HG03064 (cell line): ENCODE data around the gene PRKG1.

Experiments
- ATAC-seq: cut with Tn5 transposase; IDR thresholded peaks from one replicate; pipeline ENCODE4 v1.9.1; 2021; ENCODE audit warnings: low read depth; ENCODE audit not compliant: unreplicated experiment

Gene PRKG1

DNA sequence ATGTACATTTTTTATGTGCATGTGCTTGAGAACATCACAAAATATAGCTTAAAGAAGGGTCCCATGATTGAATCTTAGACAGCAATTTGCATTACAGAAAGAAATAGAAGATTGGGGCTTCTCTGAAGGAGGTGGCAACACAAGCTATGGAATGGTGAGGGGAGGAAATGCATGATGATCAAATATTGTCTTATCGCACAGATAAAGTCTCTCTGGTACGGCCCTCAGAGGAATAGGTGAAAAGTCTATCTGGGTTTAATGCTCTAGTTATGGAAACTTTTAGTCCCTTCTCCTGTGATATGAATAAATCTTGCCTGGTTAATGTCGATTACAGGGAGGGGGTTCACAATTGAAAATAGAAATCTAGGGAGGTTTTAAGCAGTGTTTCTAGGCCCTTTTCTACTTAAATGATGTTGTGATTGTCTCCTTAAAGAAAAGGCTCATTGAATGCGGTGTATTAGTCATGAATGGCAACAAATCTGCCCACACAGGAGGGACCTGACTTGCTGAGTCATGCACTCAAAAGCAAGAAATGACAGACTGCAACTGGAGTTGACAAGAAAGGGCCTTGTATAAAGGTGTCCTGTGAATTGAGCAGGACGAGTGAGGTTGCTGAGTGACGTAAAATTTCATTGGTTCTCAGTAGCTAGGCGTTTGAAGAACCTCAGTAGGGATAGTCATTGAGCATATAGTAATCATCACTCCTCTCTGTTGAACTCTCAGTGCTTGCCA is 758.5 kb downstream of the PRKG1 start:
- peak; percentile 83 for ATAC-seq

DNA sequence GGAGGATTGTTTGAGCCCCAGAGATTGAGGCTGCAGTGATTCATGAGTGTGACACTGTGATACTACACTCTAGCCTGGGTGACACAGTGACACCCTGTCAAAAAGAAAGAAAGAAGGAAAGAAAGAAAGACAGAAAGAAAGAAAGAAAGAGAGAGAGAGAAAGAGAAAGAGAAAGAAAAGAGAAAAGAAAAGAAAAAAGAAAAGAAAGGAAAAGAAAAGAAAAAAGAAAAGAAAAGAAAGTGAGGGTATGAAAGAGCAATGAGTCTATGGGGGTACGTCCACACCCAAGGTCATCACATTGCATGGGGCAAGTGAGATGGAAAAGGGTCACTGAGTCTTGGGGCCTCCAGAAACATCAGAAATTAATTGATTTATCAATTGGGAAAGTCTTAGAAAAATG is 760.3 kb downstream of the PRKG1 start:
- no peak for ATAC-seq

DNA sequence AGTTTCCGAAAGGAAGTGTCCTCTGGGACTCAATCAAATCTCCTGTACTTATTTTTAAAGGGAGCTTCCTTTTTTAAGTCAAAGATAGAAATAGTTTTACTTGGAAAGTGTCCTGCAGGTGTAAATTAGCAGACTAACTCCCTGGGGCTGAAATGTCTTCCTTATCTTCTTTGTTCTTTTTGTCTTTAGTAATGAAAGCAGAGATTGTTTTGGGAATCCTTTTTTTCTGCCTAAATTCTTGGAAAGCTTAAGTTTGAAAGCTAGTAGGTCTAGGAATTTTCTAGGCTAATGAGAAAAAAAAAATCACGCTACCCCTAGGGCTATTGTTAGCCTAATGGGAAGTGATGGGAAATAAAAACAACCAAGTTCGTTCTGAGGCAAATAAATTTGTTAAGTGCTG is 764.2 kb downstream of the PRKG1 start:
- ATAC-seq = no peak

DNA sequence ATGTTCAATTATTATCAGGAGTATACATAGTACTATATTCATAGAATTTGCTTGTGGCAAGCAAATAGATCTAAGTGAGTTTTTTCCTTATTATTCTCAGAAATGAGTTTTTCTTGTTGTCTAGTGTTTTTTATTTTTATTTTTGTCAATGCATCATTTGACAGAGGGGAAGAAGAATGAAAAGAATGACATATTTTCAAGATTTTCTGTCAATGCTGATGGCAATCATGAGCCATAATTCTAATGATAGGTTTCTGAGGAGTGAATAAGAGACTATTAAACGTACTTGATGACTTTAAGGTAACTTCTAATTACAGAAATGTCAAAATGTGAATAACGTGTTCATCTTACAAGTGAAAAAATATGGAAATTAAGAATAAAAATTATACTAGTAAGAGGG is 769.7 kb downstream of the PRKG1 start:
- no peak for ATAC-seq

DNA sequence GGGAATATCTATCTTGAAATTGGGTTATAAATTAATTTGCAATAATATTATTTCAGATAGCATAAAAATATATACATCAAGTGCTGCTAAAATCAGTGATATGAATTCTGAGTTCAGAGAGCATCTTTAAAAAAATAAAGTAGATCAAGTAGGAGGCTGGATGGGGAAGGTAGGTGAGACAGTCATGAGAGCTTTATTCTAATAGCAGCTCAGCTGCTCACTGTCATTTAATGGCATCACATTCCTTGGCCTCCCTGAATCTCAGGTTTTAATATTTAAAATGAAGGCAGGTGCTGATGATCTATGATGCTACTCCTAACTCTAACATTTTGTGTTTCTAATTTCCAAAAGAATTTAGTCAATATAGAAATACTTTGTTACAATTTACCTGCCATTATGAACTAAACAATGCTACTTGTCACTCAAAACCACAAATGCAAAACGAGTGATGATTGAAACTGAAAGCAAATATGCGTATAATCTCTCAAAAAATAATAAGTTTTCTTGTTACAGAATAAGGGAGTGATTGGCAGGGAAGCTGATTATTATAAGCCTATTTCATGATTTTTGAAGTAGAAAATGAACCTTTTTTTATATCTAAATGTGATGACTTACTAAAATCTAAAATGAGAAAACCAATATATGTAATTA is 772.7 kb downstream of the PRKG1 start:
- ATAC-seq = no peak

DNA sequence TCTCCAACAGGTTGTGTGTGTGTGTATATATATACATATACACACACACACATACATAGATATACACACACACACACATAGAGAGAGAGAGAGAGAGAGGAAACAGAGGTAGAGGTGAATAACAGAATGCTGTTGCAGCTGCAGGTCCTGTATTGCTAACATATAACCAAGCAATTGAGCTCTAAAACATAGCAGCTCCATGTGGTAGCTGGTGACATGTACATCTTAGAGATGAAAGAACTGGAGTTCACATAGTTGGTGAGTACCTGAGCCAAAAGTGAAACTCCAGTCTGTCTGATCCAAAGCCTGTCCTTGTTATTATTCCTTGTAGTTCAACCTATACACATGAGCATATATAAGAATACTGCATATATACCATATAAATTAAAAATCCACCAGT is 778.0 kb downstream of the PRKG1 start:
- ATAC-seq = no peak

DNA sequence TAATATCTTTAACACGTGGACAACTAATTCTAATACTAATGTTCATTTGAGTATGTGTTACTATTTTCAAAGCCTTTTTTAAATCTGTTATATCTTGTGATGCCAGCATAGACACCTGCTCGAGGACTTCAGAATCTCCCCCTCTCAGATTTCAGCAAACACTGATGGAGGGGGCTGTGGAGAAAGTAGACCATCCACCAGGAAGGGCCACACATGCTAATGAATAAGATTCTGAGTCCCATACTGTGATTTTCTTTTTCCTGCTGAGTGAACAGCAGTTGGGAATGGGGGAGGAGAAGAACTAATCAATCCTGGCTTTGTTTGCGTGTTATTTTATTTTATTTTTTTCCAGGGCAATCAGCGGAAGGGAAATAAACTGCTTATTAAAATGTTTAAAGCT is 783.0 kb downstream of the PRKG1 start:
- ATAC-seq = no peak

DNA sequence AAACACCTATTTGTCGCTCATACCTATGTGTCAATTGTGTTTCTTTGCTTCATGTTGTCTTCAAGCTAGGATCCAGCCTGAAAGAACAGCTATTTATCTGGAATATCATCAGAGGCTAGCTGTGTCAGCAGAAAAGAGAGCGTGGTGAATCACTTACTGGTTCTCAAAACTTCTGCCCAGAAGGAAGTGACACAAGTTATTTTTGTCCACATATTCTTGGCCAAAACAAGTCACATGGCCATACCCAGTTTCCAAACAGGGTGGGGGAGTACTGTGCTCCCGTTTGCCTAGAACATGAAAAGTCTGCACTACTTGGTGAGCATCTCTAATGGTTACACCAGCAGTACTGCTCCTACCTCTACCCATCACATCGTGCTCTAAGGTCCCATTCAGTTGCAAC is 786.0 kb downstream of the PRKG1 start:
- peak; percentile 82 for ATAC-seq

DNA sequence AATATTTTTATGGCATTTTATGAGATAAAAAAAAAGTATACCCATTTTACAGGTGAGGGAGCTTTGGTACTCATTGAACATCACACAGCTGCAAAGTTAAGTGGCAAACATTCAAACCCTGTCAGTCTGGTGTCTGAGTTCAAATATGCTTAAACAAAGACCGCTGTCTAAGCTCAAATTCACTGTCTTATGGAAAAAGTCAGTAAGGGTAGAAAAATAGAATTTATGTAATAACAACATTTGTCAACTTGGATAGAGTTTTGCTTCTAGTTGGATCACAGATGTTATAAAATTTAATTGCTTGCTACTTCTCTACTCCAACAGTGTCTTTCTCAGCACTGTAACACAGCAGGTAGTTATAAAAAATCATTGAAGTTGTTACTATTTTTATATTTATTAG is 786.8 kb downstream of the PRKG1 start:
- ATAC-seq = no peak

DNA sequence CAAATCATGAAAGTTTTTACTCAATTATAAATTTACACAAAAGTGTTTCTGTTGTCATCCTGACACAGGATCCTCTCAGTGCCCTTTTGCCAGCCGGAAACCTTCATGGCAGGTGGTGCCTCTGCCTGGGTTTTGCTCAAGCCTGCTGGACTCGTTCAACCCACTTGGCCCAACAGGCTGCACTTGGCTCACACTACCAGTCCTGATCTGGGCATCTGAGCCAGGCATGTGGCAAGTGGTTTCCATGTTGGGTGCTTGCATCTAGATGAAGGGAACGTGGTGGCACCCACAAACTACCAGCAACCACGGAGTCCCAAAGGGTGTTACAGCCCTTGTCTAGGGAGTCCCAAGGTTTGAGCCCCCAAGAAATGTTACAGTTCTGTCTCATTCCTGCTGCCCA is 787.4 kb downstream of the PRKG1 start:
- ATAC-seq = no peak

DNA sequence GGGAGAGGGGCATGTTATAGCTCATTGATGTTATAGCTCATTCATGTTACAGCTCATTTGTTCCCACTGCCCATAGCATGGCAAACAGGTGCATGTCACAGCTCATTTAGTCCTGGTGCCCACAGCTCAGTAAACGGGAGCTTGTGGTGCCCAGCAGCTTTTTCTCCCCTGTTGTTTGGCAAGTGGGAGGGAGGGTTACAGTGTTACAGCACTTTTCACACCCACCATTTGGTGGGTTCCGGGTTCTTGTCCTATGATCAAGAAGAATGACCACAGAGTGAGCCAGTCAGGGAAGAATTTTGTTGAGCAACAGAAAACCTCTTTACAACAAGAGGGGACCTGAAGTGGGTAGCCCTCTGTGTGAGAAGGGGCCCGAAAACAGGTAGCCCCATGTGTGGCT is 787.9 kb downstream of the PRKG1 start:
- no peak for ATAC-seq

DNA sequence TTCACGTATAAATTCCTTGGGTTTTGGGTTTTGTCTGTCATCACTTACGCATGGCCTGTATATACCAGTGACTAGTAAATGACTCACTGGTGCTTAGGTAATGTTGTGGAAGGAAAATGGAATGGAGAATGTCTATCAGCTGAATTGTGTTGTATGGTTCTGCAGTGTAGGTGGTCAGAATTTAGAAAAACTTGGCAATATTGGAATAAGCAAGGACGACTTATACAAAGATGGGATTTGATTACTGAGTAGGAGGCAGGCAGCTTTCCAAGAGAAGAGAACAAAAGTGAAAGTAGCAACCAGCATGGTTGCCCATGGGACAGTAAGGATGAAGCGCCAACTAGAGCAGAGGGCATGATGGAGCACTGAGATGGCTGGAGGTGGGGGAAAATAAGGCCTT is 793.7 kb downstream of the PRKG1 start:
- no peak for ATAC-seq

DNA sequence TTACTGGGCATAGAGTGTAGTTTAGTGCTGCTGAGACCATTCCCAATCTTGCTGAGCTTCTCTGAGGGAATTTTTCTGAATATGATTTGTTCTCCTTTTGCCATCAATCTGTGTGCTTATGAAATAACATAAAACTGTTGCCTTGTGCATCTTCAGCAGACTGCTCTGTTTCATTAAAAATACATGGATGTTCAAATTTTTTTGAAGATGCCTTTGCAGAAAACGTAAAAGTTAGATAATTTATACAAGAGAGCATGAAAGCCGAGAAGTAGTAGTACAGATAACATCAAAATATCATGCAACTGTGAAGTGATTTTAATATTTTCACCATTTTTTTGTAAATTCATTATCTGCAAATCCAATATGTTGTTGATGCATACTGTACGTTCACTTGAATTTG is 799.8 kb downstream of the PRKG1 start:
- ATAC-seq = no peak

DNA sequence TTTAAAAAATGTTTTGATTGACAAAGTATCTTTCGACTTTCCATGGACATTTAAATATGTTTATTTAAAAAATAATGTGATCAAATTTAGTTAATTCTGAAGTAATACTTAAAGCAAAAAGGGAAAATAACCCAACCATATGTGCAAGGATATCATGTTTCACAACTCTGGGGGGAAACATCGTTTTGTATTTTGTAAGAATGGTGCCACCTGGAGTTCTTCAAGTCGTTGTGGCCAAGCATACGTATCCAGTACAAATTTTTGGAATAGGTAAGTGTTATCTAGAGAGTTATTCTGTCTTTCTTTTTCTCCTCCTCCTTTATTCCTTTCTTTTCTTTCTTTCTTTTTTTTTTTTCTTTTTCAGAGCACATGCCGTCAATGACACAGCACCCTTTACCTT is 801.3 kb downstream of the PRKG1 start:
- no peak for ATAC-seq

DNA sequence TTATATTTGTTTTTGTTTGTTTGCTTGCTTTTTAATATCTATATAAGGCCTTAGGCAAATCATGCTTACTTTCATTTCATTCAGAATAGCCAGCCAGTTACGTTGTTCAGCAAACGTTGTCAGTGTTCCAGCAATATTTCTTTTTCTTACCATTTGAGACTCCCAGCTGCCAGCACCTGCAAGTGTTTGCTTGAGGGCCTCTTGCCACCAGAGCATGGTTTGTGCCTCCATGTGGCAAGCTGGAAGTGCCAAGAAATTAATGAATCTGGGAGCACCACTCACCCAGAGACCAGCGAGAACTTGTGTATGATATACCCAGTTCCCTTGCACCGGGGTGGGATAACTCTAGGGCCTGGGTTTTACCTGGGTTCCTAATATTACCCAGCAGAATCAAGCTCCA is 802.2 kb downstream of the PRKG1 start:
- no peak for ATAC-seq

DNA sequence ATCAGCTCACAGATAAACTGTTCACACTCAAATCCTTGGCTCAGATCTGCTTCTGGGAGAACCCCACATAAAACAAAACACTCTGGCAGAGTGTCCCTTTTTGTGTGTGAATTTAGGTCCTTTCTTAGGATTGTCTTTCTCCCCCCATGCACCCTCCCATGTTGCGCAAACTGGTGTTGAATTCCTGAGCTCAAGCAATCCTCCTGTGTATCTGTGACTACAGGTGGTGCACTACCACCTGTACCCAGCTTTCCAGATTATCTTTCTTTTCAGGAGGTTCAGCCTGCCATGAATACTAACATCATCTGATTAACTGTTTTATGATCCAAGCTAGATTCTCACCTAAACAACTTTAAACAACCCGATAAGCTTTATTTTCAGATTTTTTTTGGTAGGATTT is 802.7 kb downstream of the PRKG1 start:
- no peak for ATAC-seq

DNA sequence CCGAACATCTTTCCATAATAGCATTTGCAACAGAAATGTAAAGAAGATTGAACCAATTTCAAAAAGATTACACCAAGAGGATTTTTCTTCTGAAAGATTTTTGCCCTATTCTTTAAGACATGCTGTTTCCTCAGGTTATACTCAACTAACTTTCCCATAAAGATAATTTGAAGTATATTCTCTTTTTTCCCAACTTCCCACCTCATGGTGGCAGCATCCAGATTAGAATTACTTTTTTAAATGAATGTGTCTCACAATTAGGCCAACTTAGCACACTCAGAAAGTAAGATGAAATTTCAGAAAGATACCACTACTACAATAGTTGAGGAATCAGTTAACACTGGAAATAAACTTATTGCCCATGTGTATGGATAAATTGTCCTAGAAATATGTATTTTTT is 803.3 kb downstream of the PRKG1 start:
- no peak for ATAC-seq

DNA sequence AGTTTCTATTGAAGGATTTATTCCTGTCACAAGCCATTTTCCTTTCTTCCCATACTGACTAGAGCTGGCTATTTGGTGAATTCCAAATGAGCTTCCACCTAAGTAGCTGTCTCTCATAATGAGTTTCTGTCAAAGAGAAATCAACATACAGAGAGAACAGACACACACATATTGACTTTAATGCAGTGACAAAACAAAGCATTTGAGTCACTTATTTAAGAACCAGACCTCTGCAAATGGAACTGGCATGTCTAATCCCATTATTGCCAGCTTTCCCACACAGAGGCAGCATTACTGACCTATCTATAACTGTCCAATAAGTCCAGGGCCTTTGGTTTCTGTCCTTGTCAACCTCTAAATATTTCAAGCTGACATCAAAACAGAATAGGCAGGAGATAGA is 804.4 kb downstream of the PRKG1 start:
- ATAC-seq = no peak

DNA sequence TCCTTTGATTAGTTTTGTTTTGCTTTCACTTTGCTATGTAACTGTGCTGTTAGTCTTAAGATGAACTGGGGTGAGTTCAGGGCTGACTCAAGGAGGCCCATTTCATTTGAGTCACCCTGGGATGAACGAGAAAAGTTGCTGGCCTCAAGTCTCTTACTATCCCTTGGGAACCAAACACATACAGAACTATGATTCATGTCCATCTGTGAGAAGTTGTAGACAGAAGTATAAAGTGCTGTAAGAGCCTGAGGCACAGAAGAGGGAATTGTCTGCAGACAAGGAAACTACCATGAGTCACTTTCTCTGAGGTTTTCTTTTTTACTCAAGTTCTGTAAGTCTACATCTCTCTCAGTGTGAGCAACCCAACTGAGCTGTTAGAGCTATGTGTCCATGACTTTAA is 805.0 kb downstream of the PRKG1 start:
- peak; percentile 97 for ATAC-seq

DNA sequence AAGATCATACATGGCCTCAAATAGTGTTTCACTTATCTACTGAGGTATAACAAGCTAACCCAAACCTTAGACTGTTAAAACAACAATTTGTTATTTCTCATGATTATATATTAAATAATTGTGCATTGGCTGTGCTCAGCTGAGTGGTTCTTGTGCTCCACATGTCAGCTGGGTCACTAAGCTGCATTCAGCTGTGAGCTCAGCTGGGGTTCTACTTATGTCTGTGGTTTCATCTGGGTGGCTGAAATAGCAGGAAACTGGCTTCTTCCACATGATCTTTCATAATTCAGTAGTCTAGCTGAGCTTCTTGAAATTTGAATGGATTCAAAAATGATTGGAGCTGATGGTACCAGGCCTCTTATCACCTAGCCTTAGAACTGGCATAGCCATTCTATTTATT is 806.9 kb downstream of the PRKG1 start:
- ATAC-seq = no peak

DNA sequence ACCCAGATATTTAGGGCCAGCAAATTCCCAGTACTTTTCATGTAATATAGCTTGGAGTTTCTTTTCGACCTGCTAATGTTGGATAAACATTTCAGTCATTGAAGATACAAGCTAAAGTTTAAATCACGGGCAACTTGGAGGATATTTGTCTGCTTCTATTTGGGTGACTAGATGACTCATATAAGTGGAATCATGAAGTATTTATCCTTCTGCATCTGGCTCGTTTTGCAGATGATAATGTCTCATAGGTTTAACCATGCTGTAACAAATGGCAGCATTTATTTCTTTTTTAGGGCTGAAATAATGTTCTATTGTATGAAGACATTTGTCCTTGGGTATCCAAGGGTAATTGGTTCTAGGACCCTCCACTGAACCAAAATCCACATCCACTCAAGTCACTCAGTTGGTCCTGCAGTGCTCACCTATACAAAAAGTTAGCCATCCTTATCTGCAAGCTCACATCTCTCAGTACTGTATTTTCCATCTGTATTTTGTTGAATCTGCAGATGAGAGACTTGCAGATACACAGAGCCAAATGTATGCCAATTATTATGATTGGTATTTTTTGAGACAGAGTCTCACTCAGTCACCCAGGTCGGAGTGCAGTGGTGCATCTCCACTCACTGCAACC is 812.3 kb downstream of the PRKG1 start:
- ATAC-seq = no peak

DNA sequence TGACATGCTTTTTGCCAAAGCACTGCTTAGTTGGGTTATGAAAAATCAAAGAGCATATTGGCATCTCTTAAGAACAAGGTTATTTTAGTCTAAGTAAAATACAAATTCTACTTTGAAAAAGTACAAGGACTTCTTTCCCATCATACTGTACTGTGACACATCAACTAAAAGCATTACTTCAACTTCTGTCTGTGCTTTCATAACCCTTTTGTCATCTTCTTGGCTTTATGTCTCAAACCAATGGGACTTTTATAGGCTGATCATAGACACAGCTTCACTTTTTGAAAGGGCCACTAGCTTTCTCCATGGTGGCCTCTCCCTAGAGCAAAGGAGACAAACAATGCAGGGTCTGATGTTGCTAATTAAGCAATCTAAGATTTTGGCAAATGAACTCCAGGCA is 814.0 kb downstream of the PRKG1 start:
- ATAC-seq = no peak
